Lung (tissue), 12 donors: ENCODE measurements around the gene ARL2. TPM values are rescaled to one million over a fixed set of nuclear protein-coding genes. Genes with fewer than 3 reads are reported as not detected.
"Not testable (repeated sequence)": the region's sequence is repeated elsewhere in the genome, so short reads cannot be mapped to it uniquely, and the experiment has no call there.

ENCODE experiments used
- ATAC-seq: fragments of 200-7000 bp; cut with Tn5 transposase; one replicate; pipeline ENCODE4 v1.9.1; 2020; ENCODE audit warnings: moderate number of reproducible peaks; ENCODE audit not compliant: insufficient read depth, low FRiP score
- DNase-seq, 3 donors: peaks; one replicate each; pipeline ENCODE4 v3.0.0-alpha.2; 2013 to 2017
- H3K27ac ChIP-seq, 2 donors: one replicate each; pipeline ENCODE4 v1.5.1; 2013; ENCODE audit warnings: mild to moderate bottlenecking in 2 of 2, moderate library complexity in 2 of 2, control low read depth in 1 of 2, inconsistent platforms in 1 of 2, low read depth in 1 of 2, low read length in 1 of 2
- H3K27me3 ChIP-seq, 3 donors: one replicate each; pipeline ENCODE4 v1.5.1; 2013; ENCODE audit warnings: low read length in 2 of 3; ENCODE audit not compliant: control insufficient read depth in 3 of 3, insufficient read depth in 3 of 3
- H3K36me3 ChIP-seq, 4 donors: one replicate each; pipeline ENCODE4 v1.5.1; 2013; ENCODE audit warnings: low read length in 4 of 4, mild to moderate bottlenecking in 1 of 4, moderate library complexity in 1 of 4; ENCODE audit not compliant: control insufficient read depth in 4 of 4, insufficient read depth in 4 of 4
- H3K4me1 ChIP-seq, 5 donors: one replicate each; pipeline ENCODE4 v1.5.1; 2013; ENCODE audit warnings: low read length in 5 of 5, mild to moderate bottlenecking in 2 of 5, moderate library complexity in 1 of 5; ENCODE audit not compliant: control insufficient read depth in 5 of 5, insufficient read depth in 5 of 5
- H3K4me3 ChIP-seq: one replicate; pipeline ENCODE4 v1.5.1; 2013; ENCODE audit warnings: mild to moderate bottlenecking, control low read depth, moderate library complexity
- H3K9ac ChIP-seq, 2 donors: one replicate each; pipeline ENCODE4 v1.5.1; 2013; ENCODE audit warnings: low read length in 2 of 2, control low read depth in 1 of 2; ENCODE audit not compliant: insufficient read depth in 1 of 2
- H3K9me3 ChIP-seq, 4 donors: one replicate each; pipeline ENCODE4 v1.5.1; 2013; ENCODE audit warnings: low read length in 3 of 4, mild to moderate bottlenecking in 1 of 4, moderate library complexity in 1 of 4; ENCODE audit not compliant: control insufficient read depth in 4 of 4, insufficient read depth in 3 of 4
- CTCF ChIP-seq: IDR thresholded peaks from 2 replicates; pipeline ENCODE4 v1.5.1; 2012; ENCODE audit warnings: mild to moderate bottlenecking; ENCODE audit errors: control extremely low read depth, extremely low read depth
- WGBS, 2 donors: extraction: QIAGEN DNeasy Blood & Tissue Kit; methylation state at CpG; one replicate each; pipeline ENCODE4 v1.1.7; 2013; 5-methylcytosine and 5-hydroxymethylcytosine counted together
- polyA plus RNA-seq, 2 donors: library from polyadenylated mRNA; stranded (reverse); fragments of 200-250 nt; gene quantifications; one replicate each; pipeline ENCODE4 v1.2.1, GENCODE V29; 2013
- total RNA-seq, 2 donors: library from RNA; depleted of rRNA in 1 of 2; stranded (reverse); fragments of >200 nt in 1 of 2; gene quantifications; one replicate each; pipeline ENCODE4 v1.2.1, GENCODE V29; 2014 to 2021
- donor health status: control.
- donor health status: control.
- donor health status: Bipolar disorder and iron deficiency.
- donor health status: healthy.
- donor health status: DM: yes; HTN: yes; CAD: no.

The ARL2 gene
- total and polyA plus RNA-seq, 4 donors: 37.4 to 127 (median 94.0) TPM

GRCh38 chr11:65017937-65018336 lies 4.0 kb downstream of the ARL2 start:
- Histone ChIP-seq H3K9me3 (peaks cover 0 to 2% (median 0%) of the 10 kb centered on the region in 4 donors), H3K27ac (no peak overlapping the region), H3K27me3 (no peaks in the 10 kb centered on the region), H3K4me3 (no peak overlapping the region), H3K36me3 (peaks cover 0 to 22% (median 14%) of the 10 kb centered on the region in 4 donors), H3K4me1 (peaks cover 0 to 15% (median 4%) of the 10 kb centered on the region in 5 donors), H3K9ac (no peak overlapping the region)
- ATAC-seq (no peak), DNase-seq (no peak)
- WGBS, 2 donors: 97 to 99% methylated on average over 6 of the region's 6 CpGs
- no peak for TF ChIP-seq CTCF

- H3K27me3 ChIP-seq: no peaks in the 10 kb centered on the region
- peaks cover 0 to 22% (median 14%) of the 10 kb centered on the region in 4 donors for H3K36me3 ChIP-seq
- no peak for DNase-seq
- peaks cover 0 to 13% (median under 1%) of the 10 kb centered on the region in 5 donors for H3K4me1 ChIP-seq
- 69 to 85% methylated on average over 7 of the region's 7 CpGs for WGBS, 2 donors
- no peak for ATAC-seq
- no peak for TF ChIP-seq CTCF
- peaks cover 0 to 2% (median 0%) of the 10 kb centered on the region in 4 donors for H3K9me3 ChIP-seq
- no peak overlapping the region for H3K4me3 ChIP-seq
- H3K27ac ChIP-seq: no peak overlapping the region
- no peak overlapping the region for H3K9ac ChIP-seq
These were observed 5.9 kb downstream of the ARL2 start for GRCh38 chr11:65019824-65020223.

- 69 to 79% methylated on average over 3 of the region's 3 CpGs for WGBS, 2 donors
- Histone ChIP-seq H3K27me3 (no peaks in the 10 kb centered on the region), H3K36me3 (peaks cover 0 to 22% (median 14%) of the 10 kb centered on the region in 4 donors), H3K4me3 (no peak overlapping the region), H3K9ac (no peak overlapping the region), H3K27ac (no peak overlapping the region), H3K4me1 (peaks cover 0 to 8% (median 0%) of the 10 kb centered on the region in 5 donors), H3K9me3 (peaks cover 0 to 2% (median 0%) of the 10 kb centered on the region in 4 donors)
- no peak for TF ChIP-seq CTCF
- DNase-seq (no peak), ATAC-seq (no peak)
These were observed 7.0 kb downstream of the ARL2 start for GRCh38 chr11:65021003-65021402.

GRCh38 chr11:65021509-65021908 lies 7.5 kb downstream of the ARL2 start:
- peaks cover 0 to 2% (median 0%) of the 10 kb centered on the region in 4 donors for H3K9me3 ChIP-seq
- DNase-seq (no peak), ATAC-seq (no peak)
- 94 to 95% methylated on average over 10 to 11 of the region's 11 CpGs for WGBS, 2 donors
- TF ChIP-seq CTCF: no peak
- no peak overlapping the region for H3K9ac ChIP-seq
- H3K4me3 ChIP-seq: no peak overlapping the region
- peaks cover 0 to 22% (median 14%) of the 10 kb centered on the region in 4 donors for H3K36me3 ChIP-seq
- peaks cover 0 to 5% (median 0%) of the 10 kb centered on the region in 5 donors for H3K4me1 ChIP-seq
- H3K27me3 ChIP-seq: no peaks in the 10 kb centered on the region
- H3K27ac ChIP-seq: no peak overlapping the region

GRCh38 chr11:65023502-65023901 lies 9.5 kb downstream of the ARL2 start:
- H3K4me3 ChIP-seq, ATAC-seq: not testable (repeated sequence)

More at GRCh38 chr11:65023502-65023901, 9.5 kb downstream of the ARL2 start:
- not testable (repeated sequence) for H3K9ac ChIP-seq, H3K27me3 ChIP-seq, H3K27ac ChIP-seq, H3K9me3 ChIP-seq, DNase-seq
- Histone ChIP-seq H3K36me3 (peaks cover 0 to 14% (median 12%) of the 10 kb centered on the region in 4 donors), H3K4me1 (peaks cover 3 to 10% (median 6%) of the 10 kb centered on the region in 5 donors)
- 80 to 84% methylated on average over 8 of the region's 8 CpGs for WGBS, 2 donors
